IMR-90 (cell line): ENCODE measurements around the gene LRFN4. TPM values are rescaled to one million over a fixed set of nuclear protein-coding genes. Genes with fewer than 3 reads are reported as not detected.

ENCODE experiments used
- ATAC-seq: fragments of 200-7000 bp; cut with Tn5 transposase; 2 replicates; pipeline ENCODE4 v1.9.1; 2020; ENCODE audit warnings: low read depth, mild to moderate bottlenecking, moderate library complexity
- BruUV-seq: library from RNA; stranded (reverse); fragments of 400-500 nt; replicated peaks from 2 replicates; lab custom pipeline; 2021; lab: Mats Ljungman, UMichigan
- CTCF ChIA-PET: fragments of 300-600 bp; formaldehyde crosslinking; extraction: SDS; loops from one replicate; lab custom pipeline; 2021; ENCODE audit warnings: antibody characterized with exemption; lab: Yijun Ruan, JAX
- POLR2A ChIA-PET: fragments of 300-600 bp; sonication (Branson Sonifier 250); formaldehyde crosslinking; loops from one replicate; lab custom pipeline; 2022; ENCODE audit warnings: antibody characterized with exemption; ENCODE audit not compliant: unreplicated experiment; lab: Charles Lee
- DNase-seq: peaks from one replicate; pipeline ENCODE4 v3.0.0; 2013
- H2AFZ ChIP-seq: replicated peaks from 2 replicates; pipeline ENCODE3; 2013; ENCODE audit warnings: low read length, mild to moderate bottlenecking; ENCODE audit not compliant: poor library complexity
- H2AK5ac ChIP-seq: 2 replicates; pipeline ENCODE4 v1.6.1; 2013; ENCODE audit warnings: low read depth, low read length, inconsistent platforms
- H2AK9ac ChIP-seq: replicated peaks from 2 replicates; pipeline ENCODE3; 2013; ENCODE audit warnings: mild to moderate bottlenecking, low read depth, low read length, moderate library complexity; ENCODE audit not compliant: poor library complexity
- H2BK120ac ChIP-seq: 2 replicates; pipeline ENCODE4 v1.6.1; 2013; ENCODE audit warnings: low read depth, low read length, inconsistent platforms
- H2BK15ac ChIP-seq: 3 replicates; pipeline ENCODE4 v1.6.1; 2013; ENCODE audit warnings: low read depth, low read length, inconsistent platforms
- H2BK20ac ChIP-seq: 2 replicates; pipeline ENCODE4 v1.6.1; 2013; ENCODE audit warnings: low read depth, mild to moderate bottlenecking, inconsistent platforms, low read length, moderate library complexity
- H2BK5ac ChIP-seq: 2 replicates; pipeline ENCODE4 v1.6.1; 2013; ENCODE audit warnings: mild to moderate bottlenecking, low read depth, low read length, inconsistent platforms; ENCODE audit not compliant: poor library complexity, severe bottlenecking
- H3K14ac ChIP-seq: replicated peaks from 2 replicates; pipeline ENCODE4 v1.6.1; 2013; ENCODE audit warnings: low read depth, low read length, inconsistent platforms
- H3K18ac ChIP-seq: 2 replicates; pipeline ENCODE4 v1.6.1; 2013; ENCODE audit warnings: low read depth, low read length, control low read depth
- H3K23ac ChIP-seq: 2 replicates; pipeline ENCODE4 v1.6.1; 2013; ENCODE audit warnings: low read depth, low read length, inconsistent platforms
- H3K27ac ChIP-seq: 2 replicates; pipeline ENCODE4 v1.5.1; 2013; ENCODE audit warnings: mild to moderate bottlenecking, control low read depth, low read length; ENCODE audit not compliant: insufficient read depth
- H3K27me3 ChIP-seq: 2 replicates; pipeline ENCODE4 v1.6.1; 2013; ENCODE audit warnings: low read length; ENCODE audit not compliant: control insufficient read depth, insufficient read depth
- H3K36me3 ChIP-seq: 2 replicates; pipeline ENCODE4 v1.6.1; 2013; ENCODE audit warnings: low read length, mixed read lengths; ENCODE audit not compliant: control insufficient read depth, insufficient read depth
- H3K4ac ChIP-seq: 2 replicates; pipeline ENCODE4 v1.6.1; 2013; ENCODE audit warnings: low read depth, low read length, inconsistent platforms
- H3K4me1 ChIP-seq: 2 replicates; pipeline ENCODE4 v1.6.1; 2013; ENCODE audit warnings: low read length, mixed read lengths; ENCODE audit not compliant: control insufficient read depth, insufficient read depth
- H3K4me2 ChIP-seq: 2 replicates; pipeline ENCODE4 v1.6.1; 2013; ENCODE audit warnings: low read depth, mild to moderate bottlenecking, control low read depth, low read length, moderate library complexity
- H3K4me3 ChIP-seq: 2 replicates; pipeline ENCODE4 v1.5.1; 2013; ENCODE audit warnings: low read depth, mild to moderate bottlenecking, control low read depth, low read length, moderate library complexity; ENCODE audit not compliant: insufficient read depth
- H3K56ac ChIP-seq: 2 replicates; pipeline ENCODE4 v1.6.1; 2013; ENCODE audit warnings: low read length, inconsistent platforms; ENCODE audit not compliant: insufficient read depth; ENCODE audit errors: extremely low read depth
- H3K79me1 ChIP-seq, 2 experiments: 2 replicates each; pipeline ENCODE4 v1.6.1; 2013; ENCODE audit warnings: low read length in 2 of 2, inconsistent platforms in 1 of 2, low read depth in 1 of 2
- H3K9ac ChIP-seq: 2 replicates; pipeline ENCODE4 v1.6.1; 2013; ENCODE audit warnings: low read depth, low read length, control low read depth
- H3K9me1 ChIP-seq: 2 replicates; pipeline ENCODE4 v1.6.1; 2013; ENCODE audit warnings: low read length, inconsistent platforms; ENCODE audit not compliant: insufficient read depth
- H3K9me3 ChIP-seq: 2 replicates; pipeline ENCODE4 v1.6.1; 2013; ENCODE audit warnings: low read length; ENCODE audit not compliant: control insufficient read depth, insufficient read depth
- H4K20me1 ChIP-seq: 2 replicates; pipeline ENCODE4 v1.6.1; 2013; ENCODE audit warnings: low read length, inconsistent platforms; ENCODE audit not compliant: insufficient read depth
- H4K5ac ChIP-seq: 2 replicates; pipeline ENCODE4 v1.6.1; 2013; ENCODE audit warnings: mild to moderate bottlenecking, low read depth, low read length, control low read depth
- H4K8ac ChIP-seq, 2 experiments: 2 replicates each; pipeline ENCODE4 v1.6.1; 2013; ENCODE audit warnings: low read depth in 2 of 2, low read length in 2 of 2, control low read depth in 1 of 2, inconsistent platforms in 1 of 2
- H4K91ac ChIP-seq: 2 replicates; pipeline ENCODE4 v1.6.1; 2013; ENCODE audit warnings: low read depth, low read length, inconsistent platforms; ENCODE audit not compliant: insufficient read depth
- BHLHE40 ChIP-seq: fragments of 150-350 bp; IDR thresholded peaks from 2 replicates; pipeline ENCODE4 v1.6.1; 2016; ENCODE audit warnings: mild to moderate bottlenecking, low read depth, low read length
- CEBPB ChIP-seq: IDR thresholded peaks from 2 replicates; pipeline ENCODE4 v1.6.1; 2012; ENCODE audit warnings: low read depth, low read length, improper control_type of control experiment
- CHD1 ChIP-seq: IDR thresholded peaks from 2 replicates; pipeline ENCODE4 v1.6.1; 2012; ENCODE audit warnings: low read depth, low read length, improper control_type of control experiment
- CTCF ChIP-seq: conservative IDR thresholded peaks from 2 replicates; pipeline ENCODE4 v1.5.1; 2012; ENCODE audit warnings: mild to moderate bottlenecking, low read depth, low read length, improper control_type of control experiment
- ELK1 ChIP-seq: fragments of 150-350 bp; IDR thresholded peaks from 2 replicates; pipeline ENCODE4 v1.6.1; 2016; ENCODE audit warnings: low read depth, mild to moderate bottlenecking, low read length, moderate library complexity, borderline replicate concordance
- FOS ChIP-seq: fragments of 150-350 bp; IDR thresholded peaks from 2 replicates; pipeline ENCODE4 v1.6.1; 2016; ENCODE audit warnings: low read depth, low read length
- MAFK ChIP-seq: IDR thresholded peaks from 2 replicates; pipeline ENCODE4 v1.6.1; 2012; ENCODE audit warnings: low read depth, low read length, improper control_type of control experiment
- MAZ ChIP-seq: IDR thresholded peaks from 2 replicates; pipeline ENCODE4 v1.6.1; 2012; ENCODE audit warnings: low read depth, mild to moderate bottlenecking, low read length, improper control_type of control experiment, moderate library complexity, borderline replicate concordance
- MXI1 ChIP-seq: IDR thresholded peaks from 2 replicates; pipeline ENCODE4 v1.6.1; 2012; ENCODE audit warnings: low read depth, mild to moderate bottlenecking, low read length, moderate library complexity, borderline replicate concordance
- NFE2L2 ChIP-seq: fragments of 150-350 bp; IDR thresholded peaks from 2 replicates; pipeline ENCODE4 v1.6.1; 2016; ENCODE audit warnings: low read depth, mild to moderate bottlenecking, low read length
- POLR2A ChIP-seq: IDR thresholded peaks from 2 replicates; pipeline ENCODE4 v1.6.1; 2012; ENCODE audit warnings: mild to moderate bottlenecking, low read depth, low read length
- RCOR1 ChIP-seq: IDR thresholded peaks from 2 replicates; pipeline ENCODE4 v1.6.1; 2012; ENCODE audit warnings: mild to moderate bottlenecking, low read length, improper control_type of control experiment; ENCODE audit not compliant: insufficient replicate concordance
- SMC3 ChIP-seq: fragments of 150-350 bp; IDR thresholded peaks from 2 replicates; pipeline ENCODE4 v1.6.1; 2016; ENCODE audit warnings: low read depth, mild to moderate bottlenecking, antibody characterized with exemption, low read length, moderate library complexity
- WGBS, 2 experiments: methylation state at CpG; one replicate each; pipeline versions ENCODE4 v1.1.5 to v1.1.7; 2013; ENCODE audit warnings: missing lambda C conversion rate in 2 of 2; ENCODE audit not compliant: insufficient read length in 1 of 2; ENCODE audit errors: extremely low coverage in 2 of 2; 5-methylcytosine and 5-hydroxymethylcytosine counted together
- dilution Hi-C: fragments of 300-500 bp; cut with HindIII; formaldehyde crosslinking; loops from one replicate; pipeline ENCODE4 v1.14.3; 2018; ENCODE audit warnings: low sequenced_read_pairs; ENCODE audit not compliant: unreplicated experiment
- in situ Hi-C: fragments of 300-500 bp; cut with MboI; formaldehyde crosslinking; loops from 3 replicates; pipeline ENCODE4 v1.14.3; 2019; ENCODE audit warnings: low sequenced_read_pairs, inconsistent platforms, mixed read lengths
- intact Hi-C: fragments of 100-400 bp; cut with micrococcal nuclease; formaldehyde crosslinking; loops from 2 replicates; pipeline ENCODE4 v1.10.0; 2022
- polyA plus RNA-seq, 3 experiments: library from polyadenylated mRNA; depleted of rRNA; stranded (reverse); fragments of >200 nt; gene quantifications; 2 replicates each; pipeline ENCODE4 v1.2.3, GENCODE V29; 2012; ENCODE audit warnings: low replicate concordance in 1 of 3
- total RNA-seq: library from RNA; depleted of rRNA; stranded (reverse); fragments of >200 nt; gene quantifications from 2 replicates; pipeline ENCODE4 v1.2.3, GENCODE V29; 2012

LRFN4 gene
- total and polyA plus RNA-seq, 2 of the 4 experiments (the other 2 are of a cell fraction) = 6.1 to 18.9 TPM

GRCh38 chr11:66885469-66885868, 28.6 kb downstream of the LRFN4 start:
- no peaks in the 10 kb centered on the region for H3K27me3 ChIP-seq
- BruUV-seq = no TSS peak
- H3K4ac ChIP-seq = peak overlapping the region; percentile 0; the same call in 1 of the 2 replicates
- dilution Hi-C loops (no loop called here), intact Hi-C loops (no loop called here), in situ Hi-C loops (no loop called here)
- H4K8ac ChIP-seq = no peak overlapping the region; a peak in 1 of 4 replicates
- WGBS, 2 experiments = no CpG with 5 or more reads among the region's 4 CpGs
- H3K4me3 ChIP-seq = no peak overlapping the region
- H3K4me2 ChIP-seq = no peak overlapping the region
- no peak overlapping the region for H2BK5ac ChIP-seq
- peak overlapping the region; percentile 52; the same call in 1 of the 2 replicates for H4K91ac ChIP-seq
- H2BK120ac ChIP-seq = 0 out of 2 replicates have a peak overlapping the region, but pooled peaks have one; percentile 16
- no peak overlapping the region for H2AFZ ChIP-seq
- no peak overlapping the region for H3K27ac ChIP-seq
- no peak overlapping the region for H4K5ac ChIP-seq
- H3K23ac ChIP-seq = no peak overlapping the region
- H3K9me1 ChIP-seq = peaks cover 11% of the 10 kb centered on the region; the same call in 1 of the 2 replicates
- peak overlapping the region; percentile 58 for H2AK9ac ChIP-seq
- ATAC-seq (no peak), DNase-seq (no peak)
- H2BK15ac ChIP-seq = peak overlapping the region; percentile 24; the same call in 1 of the 3 replicates
- H3K9me3 ChIP-seq = no peaks in the 10 kb centered on the region
- H2AK5ac ChIP-seq = peak overlapping the region; percentile 41; the same call in 1 of the 2 replicates
- ChIA-PET CTCF (interaction anchor here (0.7 kb wide), 1 partner anchor 24 kb away, joined by 3 read pairs; no protein-coding TSS in a partner anchor), POLR2A (no interaction called here)
- H3K36me3 ChIP-seq = peaks cover 2% of the 10 kb centered on the region; the same call in 1 of the 2 replicates
- peaks cover 0 to 22% of the 10 kb centered on the region in 2 experiments; a peak in 2 of 4 replicates for H3K79me1 ChIP-seq
- 0 out of 2 replicates have a peak overlapping the region, but pooled peaks have one; percentile 1 for H3K14ac ChIP-seq
- no peak overlapping the region for H3K18ac ChIP-seq
- no peak overlapping the region for H3K56ac ChIP-seq
- no peak for TF ChIP-seq POLR2A
- TF ChIP-seq ELK1 = no peak
- TF ChIP-seq MXI1 = no peak
- no peak for TF ChIP-seq FOS
- no peak for TF ChIP-seq NFE2L2
- no peak for TF ChIP-seq CTCF
- TF ChIP-seq BHLHE40 = no peak
- no peak for TF ChIP-seq SMC3
- no peak for TF ChIP-seq CHD1
- TF ChIP-seq CEBPB = no peak
- no peak for TF ChIP-seq RCOR1
- no peak for TF ChIP-seq MAFK
- no peak for TF ChIP-seq MAZ
- H4K20me1 ChIP-seq = no peaks in the 10 kb centered on the region
- H2BK20ac ChIP-seq = 0 out of 2 replicates have a peak overlapping the region, but pooled peaks have one; percentile 3
- H3K9ac ChIP-seq = no peak overlapping the region
- H3K4me1 ChIP-seq = peaks cover 36% of the 10 kb centered on the region
